ENCODE measurements around the gene SPOCK1. TPM values are rescaled to one million over a fixed set of nuclear protein-coding genes. Genes with fewer than 3 reads are reported as not detected.
A peak's percentile ranks its signal among the peaks of the same experiment; 100 is the strongest.

Gene SPOCK1
- total and polyA plus RNA-seq, 7 experiments from 2014 or later = 2.8 TPM; not detected in 6

GRCh38 chr5:137320056-137321045, 178.8 kb downstream of the SPOCK1 start:
- no peak overlapping the region for H3K4me3 ChIP-seq (ENCODE audit: low read length)
- peak in 5 of 9 donors; percentile 1 to 23 (median 13) for DNase-seq
- no peak overlapping the region for H3K4me3 Mint-ChIP-seq
- intact Hi-C loops (cut with micrococcal nuclease) = no loop called here
- peaks cover 12 to 41% (median 23%) of the 10 kb centered on the region in 5 donors for H3K27me3 Mint-ChIP-seq
- H3K9me3 ChIP-seq (ENCODE audit: control insufficient read depth in 2 of 3, low read length in 3 of 3) = no peaks in the 10 kb centered on the region
- no peaks in the 10 kb centered on the region for H3K4me1 ChIP-seq (ENCODE audit: control insufficient read depth in 2 of 2, insufficient read depth in 2 of 2, low read length in 2 of 2)
- peaks cover 0 to 15% (median 1%) of the 10 kb centered on the region in 11 donors for H3K9me3 Mint-ChIP-seq
- no peaks in the 10 kb centered on the region for H3K4me1 Mint-ChIP-seq
- ATAC-seq = no peak
- H3K36me3 Mint-ChIP-seq = no peaks in the 10 kb centered on the region
- H3K36me3 ChIP-seq (ENCODE audit: control insufficient read depth in 2 of 3, insufficient read depth in 3 of 3, low read length in 3 of 3) = no peaks in the 10 kb centered on the region
- no peak overlapping the region for H3K27ac ChIP-seq (ENCODE audit: low read depth, low read length)
- ChIA-PET POLR2A (no interaction called here), CTCF (interaction anchor here (0.9 to 1.3 kb wide), 2 partner anchors 8 to 10 kb away, joined by 4 to 6 read pairs; no protein-coding TSS in a partner anchor)
- no peaks in the 10 kb centered on the region for H3K27me3 ChIP-seq (ENCODE audit: control insufficient read depth in 2 of 2, insufficient read depth in 2 of 2, low read length in 2 of 2)
- no peak overlapping the region for H3K27ac Mint-ChIP-seq

GRCh38 chr5:137318027-137318426, 181.1 kb downstream of the SPOCK1 start:
- CTCF ChIA-PET = no interaction called here
- H3K27me3 ChIP-seq (ENCODE audit: control insufficient read depth in 2 of 2, insufficient read depth in 2 of 2, low read length in 2 of 2) = no peaks in the 10 kb centered on the region

GRCh38 chr5:137316346-137316736, 182.8 kb downstream of the SPOCK1 start:
- POLR2A ChIA-PET = no interaction called here
- Histone ChIP-seq H3K4me1 (ENCODE audit: control insufficient read depth in 2 of 2, insufficient read depth in 2 of 2, low read length in 2 of 2) (no peaks in the 10 kb centered on the region), H3K36me3 (ENCODE audit: control insufficient read depth in 2 of 3, insufficient read depth in 3 of 3, low read length in 3 of 3) (no peaks in the 10 kb centered on the region), H3K27me3 (ENCODE audit: control insufficient read depth in 2 of 2, insufficient read depth in 2 of 2, low read length in 2 of 2) (no peaks in the 10 kb centered on the region), H3K4me3 (ENCODE audit: low read length) (no peak overlapping the region), H3K9me3 (ENCODE audit: control insufficient read depth in 2 of 3, low read length in 3 of 3) (no peaks in the 10 kb centered on the region), H3K27ac (ENCODE audit: low read depth, low read length) (no peak overlapping the region)
- Mint-ChIP-seq H3K4me3 (no peak overlapping the region), H3K27me3 (peaks cover 3 to 36% (median 21%) of the 10 kb centered on the region in 5 donors), H3K4me1 (no peaks in the 10 kb centered on the region), H3K9me3 (peaks cover 0 to 14% (median 1%) of the 10 kb centered on the region in 11 donors), H3K27ac (no peak overlapping the region), H3K36me3 (no peaks in the 10 kb centered on the region)
- intact Hi-C loops (cut with micrococcal nuclease) = no loop called here
- DNase-seq = no peak
- ATAC-seq = no peak
- CTCF ChIA-PET = no interaction called here

More at GRCh38 chr5:137318027-137318426, 181.1 kb downstream of the SPOCK1 start:
- Histone ChIP-seq H3K27ac (ENCODE audit: low read depth, low read length) (no peak overlapping the region), H3K36me3 (ENCODE audit: control insufficient read depth in 2 of 3, insufficient read depth in 3 of 3, low read length in 3 of 3) (no peaks in the 10 kb centered on the region), H3K4me3 (ENCODE audit: low read length) (no peak overlapping the region), H3K9me3 (ENCODE audit: control insufficient read depth in 2 of 3, low read length in 3 of 3) (no peaks in the 10 kb centered on the region), H3K4me1 (ENCODE audit: control insufficient read depth in 2 of 2, insufficient read depth in 2 of 2, low read length in 2 of 2) (no peaks in the 10 kb centered on the region)
- POLR2A ChIA-PET = no interaction called here
- H3K36me3 Mint-ChIP-seq = no peaks in the 10 kb centered on the region
- no peaks in the 10 kb centered on the region for H3K4me1 Mint-ChIP-seq
- H3K4me3 Mint-ChIP-seq = no peak overlapping the region
- H3K27ac Mint-ChIP-seq = no peak overlapping the region
- intact Hi-C loops (cut with micrococcal nuclease) = no loop called here
- peaks cover 5 to 37% (median 23%) of the 10 kb centered on the region in 5 donors for H3K27me3 Mint-ChIP-seq
- H3K9me3 Mint-ChIP-seq = peaks cover 0 to 15% (median 1%) of the 10 kb centered on the region in 11 donors
- DNase-seq (no peak), ATAC-seq (no peak)

- Histone ChIP-seq H3K27me3 (ENCODE audit: control insufficient read depth in 2 of 2, insufficient read depth in 2 of 2, low read length in 2 of 2) (no peaks in the 10 kb centered on the region), H3K27ac (ENCODE audit: low read depth, low read length) (no peak overlapping the region), H3K9me3 (ENCODE audit: control insufficient read depth in 2 of 3, low read length in 3 of 3) (no peaks in the 10 kb centered on the region), H3K4me3 (ENCODE audit: low read length) (no peak overlapping the region), H3K4me1 (ENCODE audit: control insufficient read depth in 2 of 2, insufficient read depth in 2 of 2, low read length in 2 of 2) (no peaks in the 10 kb centered on the region), H3K36me3 (ENCODE audit: control insufficient read depth in 2 of 3, insufficient read depth in 3 of 3, low read length in 3 of 3) (no peaks in the 10 kb centered on the region)
- Mint-ChIP-seq H3K27me3 (peaks cover 0 to 33% (median 16%) of the 10 kb centered on the region in 5 donors), H3K27ac (no peak overlapping the region), H3K9me3 (peaks cover 0 to 8% (median 0%) of the 10 kb centered on the region in 11 donors), H3K4me3 (no peak overlapping the region), H3K4me1 (no peaks in the 10 kb centered on the region), H3K36me3 (no peaks in the 10 kb centered on the region)
- peak; percentile 4 for ATAC-seq
- no peak for DNase-seq
- CTCF ChIA-PET = no interaction called here
- intact Hi-C loops (cut with micrococcal nuclease) = no loop called here
- POLR2A ChIA-PET = no interaction called here
These were observed 183.4 kb downstream of the SPOCK1 start for GRCh38 chr5:137315534-137316345.

GRCh38 chr5:137315109-137315508, 184.0 kb downstream of the SPOCK1 start:
- no peak for DNase-seq

GRCh38 chr5:137313526-137314175, 185.5 kb downstream of the SPOCK1 start:
- Histone ChIP-seq H3K36me3 (ENCODE audit: control insufficient read depth in 2 of 3, insufficient read depth in 3 of 3, low read length in 3 of 3) (no peaks in the 10 kb centered on the region), H3K4me3 (ENCODE audit: low read length) (no peak overlapping the region), H3K9me3 (ENCODE audit: control insufficient read depth in 2 of 3, low read length in 3 of 3) (no peaks in the 10 kb centered on the region), H3K4me1 (ENCODE audit: control insufficient read depth in 2 of 2, insufficient read depth in 2 of 2, low read length in 2 of 2) (no peaks in the 10 kb centered on the region), H3K27ac (ENCODE audit: low read depth, low read length) (no peak overlapping the region), H3K27me3 (ENCODE audit: control insufficient read depth in 2 of 2, insufficient read depth in 2 of 2, low read length in 2 of 2) (no peaks in the 10 kb centered on the region)
- no peaks in the 10 kb centered on the region for H3K4me1 Mint-ChIP-seq
- intact Hi-C loops (cut with micrococcal nuclease) = no loop called here
- no peak overlapping the region for H3K4me3 Mint-ChIP-seq
- no peaks in the 10 kb centered on the region for H3K36me3 Mint-ChIP-seq
- ATAC-seq (no peak), DNase-seq (no peak)
- no peaks in the 10 kb centered on the region for H3K9me3 Mint-ChIP-seq
- H3K27ac Mint-ChIP-seq = peak overlapping the region in 1 of 9 donors; percentile 51
- ChIA-PET CTCF (no interaction called here), POLR2A (no interaction called here)
- peaks cover 0 to 29% (median 11%) of the 10 kb centered on the region in 5 donors for H3K27me3 Mint-ChIP-seq

More at GRCh38 chr5:137315109-137315508, 184.0 kb downstream of the SPOCK1 start:
- Histone ChIP-seq H3K9me3 (ENCODE audit: control insufficient read depth in 2 of 3, low read length in 3 of 3) (no peaks in the 10 kb centered on the region), H3K4me1 (ENCODE audit: control insufficient read depth in 2 of 2, insufficient read depth in 2 of 2, low read length in 2 of 2) (no peaks in the 10 kb centered on the region), H3K27ac (ENCODE audit: low read depth, low read length) (no peak overlapping the region), H3K36me3 (ENCODE audit: control insufficient read depth in 2 of 3, insufficient read depth in 3 of 3, low read length in 3 of 3) (no peaks in the 10 kb centered on the region), H3K4me3 (ENCODE audit: low read length) (no peak overlapping the region), H3K27me3 (ENCODE audit: control insufficient read depth in 2 of 2, insufficient read depth in 2 of 2, low read length in 2 of 2) (no peaks in the 10 kb centered on the region)
- Mint-ChIP-seq H3K9me3 (peaks cover 0 to 2% (median 0%) of the 10 kb centered on the region in 11 donors), H3K27me3 (peaks cover 0 to 30% (median 12%) of the 10 kb centered on the region in 5 donors), H3K27ac (no peak overlapping the region), H3K4me3 (no peak overlapping the region), H3K4me1 (no peaks in the 10 kb centered on the region), H3K36me3 (no peaks in the 10 kb centered on the region)
- intact Hi-C loops (cut with micrococcal nuclease) = no loop called here
- no peak for ATAC-seq
- ChIA-PET CTCF (interaction anchor here (0.8 kb wide), 1 partner anchor 24 kb away, joined by 3 read pairs; no protein-coding TSS in a partner anchor), POLR2A (no interaction called here)

Measured in naive thymus-derived CD4-positive, alpha-beta T cell (primary cell).